ENCODE results near the gene TSPAN9.

DNA sequence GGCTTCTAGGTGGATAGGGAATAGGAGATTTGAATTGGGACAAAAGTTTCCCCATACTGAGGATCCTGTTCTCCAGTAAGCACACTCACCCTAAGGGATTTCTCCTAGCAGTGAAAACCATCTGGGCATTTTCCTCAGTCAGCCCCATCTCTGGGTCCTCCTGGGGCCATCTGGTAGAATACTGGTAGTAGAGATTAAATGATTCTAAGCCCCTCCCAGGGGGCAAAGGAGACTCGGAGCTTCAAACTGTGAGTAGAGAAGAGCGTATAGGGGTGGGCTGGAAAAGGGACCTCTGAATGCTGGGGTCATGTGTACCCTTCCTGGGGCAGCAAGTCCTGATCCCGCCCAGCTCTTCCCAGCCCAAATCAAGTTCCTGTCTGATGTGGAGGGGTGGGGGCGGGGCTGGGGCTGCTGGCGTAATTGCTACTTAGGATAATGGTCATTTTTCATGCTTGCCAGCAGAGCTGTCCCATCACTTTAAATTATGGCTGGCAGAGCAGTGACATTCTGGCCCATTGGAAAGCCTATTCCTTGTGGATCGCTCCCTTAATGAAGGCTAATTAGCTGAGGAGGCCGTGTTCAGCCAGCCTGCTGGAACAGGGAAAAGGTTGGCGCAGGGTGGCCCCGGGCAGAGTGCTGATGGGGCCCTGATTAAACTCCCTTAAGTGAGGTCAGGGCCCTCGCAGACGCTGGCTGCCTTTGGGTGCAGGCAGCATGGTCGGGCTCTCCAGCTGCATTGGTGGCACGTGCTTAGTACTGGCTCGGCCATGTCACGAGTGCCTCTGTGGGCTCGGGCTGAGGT lies 127.8 kb downstream of the TSPAN9 start:
- TF ChIP-seq, protein P1, sequence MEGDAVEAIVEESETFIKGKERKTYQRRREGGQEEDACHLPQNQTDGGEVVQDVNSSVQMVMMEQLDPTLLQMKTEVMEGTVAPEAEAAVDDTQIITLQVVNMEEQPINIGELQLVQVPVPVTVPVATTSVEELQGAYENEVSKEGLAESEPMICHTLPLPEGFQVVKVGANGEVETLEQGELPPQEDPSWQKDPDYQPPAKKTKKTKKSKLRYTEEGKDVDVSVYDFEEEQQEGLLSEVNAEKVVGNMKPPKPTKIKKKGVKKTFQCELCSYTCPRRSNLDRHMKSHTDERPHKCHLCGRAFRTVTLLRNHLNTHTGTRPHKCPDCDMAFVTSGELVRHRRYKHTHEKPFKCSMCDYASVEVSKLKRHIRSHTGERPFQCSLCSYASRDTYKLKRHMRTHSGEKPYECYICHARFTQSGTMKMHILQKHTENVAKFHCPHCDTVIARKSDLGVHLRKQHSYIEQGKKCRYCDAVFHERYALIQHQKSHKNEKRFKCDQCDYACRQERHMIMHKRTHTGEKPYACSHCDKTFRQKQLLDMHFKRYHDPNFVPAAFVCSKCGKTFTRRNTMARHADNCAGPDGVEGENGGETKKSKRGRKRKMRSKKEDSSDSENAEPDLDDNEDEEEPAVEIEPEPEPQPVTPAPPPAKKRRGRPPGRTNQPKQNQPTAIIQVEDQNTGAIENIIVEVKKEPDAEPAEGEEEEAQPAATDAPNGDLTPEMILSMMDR (IDR thresholded peaks at IDR 0.05), result no peak
- TF ChIP-seq EP300 (IDR thresholded peaks at IDR 0.05), result no peak
- no peak for TF ChIP-seq POLR2A (IDR thresholded peaks at IDR 0.05)

Data from tibial nerve (tissue), 4 donors.